Measurements from ENCODE around the gene COPS2. TPM values are rescaled to one million over a fixed set of nuclear protein-coding genes. Genes with fewer than 3 reads are reported as not detected.

Gene COPS2
- total and polyA plus RNA-seq, 12 donors = 29.7 to 240 (median 76.6) TPM

DNA sequence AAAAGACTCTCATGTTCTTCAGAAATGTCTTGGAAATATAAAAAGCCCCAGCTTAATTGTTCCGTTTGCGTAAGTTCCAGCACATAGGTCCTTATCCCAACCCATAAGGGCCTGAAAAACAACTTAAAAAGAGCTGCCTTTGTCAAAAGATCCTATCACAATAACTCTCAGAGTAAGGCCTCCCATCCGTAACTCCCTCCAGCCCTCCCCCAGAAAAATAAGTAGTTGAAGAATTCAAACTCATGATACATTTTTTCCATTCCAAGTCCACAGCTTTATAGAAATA lies 71.2 kb downstream of the COPS2 start:
- no peak for TF ChIP-seq POLR2A (IDR thresholded peaks at IDR 0.05)
- TF ChIP-seq, protein P1, sequence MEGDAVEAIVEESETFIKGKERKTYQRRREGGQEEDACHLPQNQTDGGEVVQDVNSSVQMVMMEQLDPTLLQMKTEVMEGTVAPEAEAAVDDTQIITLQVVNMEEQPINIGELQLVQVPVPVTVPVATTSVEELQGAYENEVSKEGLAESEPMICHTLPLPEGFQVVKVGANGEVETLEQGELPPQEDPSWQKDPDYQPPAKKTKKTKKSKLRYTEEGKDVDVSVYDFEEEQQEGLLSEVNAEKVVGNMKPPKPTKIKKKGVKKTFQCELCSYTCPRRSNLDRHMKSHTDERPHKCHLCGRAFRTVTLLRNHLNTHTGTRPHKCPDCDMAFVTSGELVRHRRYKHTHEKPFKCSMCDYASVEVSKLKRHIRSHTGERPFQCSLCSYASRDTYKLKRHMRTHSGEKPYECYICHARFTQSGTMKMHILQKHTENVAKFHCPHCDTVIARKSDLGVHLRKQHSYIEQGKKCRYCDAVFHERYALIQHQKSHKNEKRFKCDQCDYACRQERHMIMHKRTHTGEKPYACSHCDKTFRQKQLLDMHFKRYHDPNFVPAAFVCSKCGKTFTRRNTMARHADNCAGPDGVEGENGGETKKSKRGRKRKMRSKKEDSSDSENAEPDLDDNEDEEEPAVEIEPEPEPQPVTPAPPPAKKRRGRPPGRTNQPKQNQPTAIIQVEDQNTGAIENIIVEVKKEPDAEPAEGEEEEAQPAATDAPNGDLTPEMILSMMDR (IDR thresholded peaks at IDR 0.05) = no peak
- WGBS, 4 donors = 93 to 98% (median 96%) methylated on average over 3 of the region's 3 CpGs
- no peak overlapping the region for H3K27ac ChIP-seq

DNA sequence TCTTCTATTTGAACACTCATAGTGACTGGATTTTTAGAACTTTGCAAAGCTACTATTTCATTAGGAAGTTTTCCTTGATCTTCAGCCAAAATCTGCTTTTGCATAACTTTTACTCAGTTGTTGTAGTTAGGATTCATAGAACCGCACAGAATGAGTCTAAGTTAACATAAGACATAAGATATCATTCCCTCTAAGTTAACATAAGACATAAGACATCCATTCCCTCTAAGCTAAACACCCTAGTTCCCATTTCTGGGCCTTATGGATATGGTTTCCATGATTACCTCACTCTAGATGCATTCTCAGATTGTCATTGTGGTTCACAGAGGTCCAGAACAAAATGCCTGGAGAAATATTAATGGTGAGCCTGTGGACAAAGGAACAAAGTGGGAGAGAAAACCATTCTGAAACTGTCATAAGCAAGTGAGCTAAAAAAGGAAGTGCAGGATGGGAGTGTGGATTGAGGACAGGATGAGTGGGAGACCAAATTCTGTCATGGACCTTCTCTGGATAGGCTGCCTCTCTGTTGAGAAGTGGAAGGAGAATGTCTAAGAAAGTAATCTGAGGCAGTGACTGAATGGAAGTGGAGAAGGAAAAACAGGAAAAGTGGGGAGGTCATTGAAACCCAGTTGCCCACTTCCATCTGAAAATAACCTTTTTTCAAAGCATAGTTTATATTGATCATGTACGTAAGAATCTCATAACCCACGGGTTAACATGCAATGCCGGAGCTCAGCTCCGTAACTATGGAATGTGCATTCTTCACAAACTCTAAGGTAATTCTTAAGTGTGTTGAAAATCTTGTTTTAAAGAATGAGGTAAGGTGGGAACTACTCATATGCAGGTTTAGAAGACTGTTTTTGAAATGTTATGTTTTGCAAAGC lies 71.8 kb downstream of the COPS2 start:
- 88 to 95% (median 92%) methylated on average over 5 of the region's 5 CpGs for WGBS, 4 donors
- no peak for TF ChIP-seq POLR2A (IDR thresholded peaks at IDR 0.05)
- TF ChIP-seq, protein P1 (IDR thresholded peaks at IDR 0.05) = no peak
- H3K36me3 ChIP-seq (replicated peaks in 1 of 2) = no peaks in the 10 kb centered on the region
- no peak for DNase-seq
- H3K27me3 ChIP-seq = no peaks in the 10 kb centered on the region
- no peaks in the 10 kb centered on the region for H3K9me3 ChIP-seq (replicated peaks in 1 of 3)
- no peaks in the 10 kb centered on the region for H3K4me1 ChIP-seq (replicated peaks in 1 of 2)
- H3K4me3 ChIP-seq = no peak overlapping the region
- intact Hi-C loops (cut with DNase I) = no loop called here
- no peak overlapping the region for H3K27ac ChIP-seq

More for the DNA sequence above, 71.2 kb downstream of the COPS2 start:
- Histone ChIP-seq H3K27me3 (no peaks in the 10 kb centered on the region), H3K4me1 (replicated peaks in 1 of 2) (no peaks in the 10 kb centered on the region), H3K36me3 (replicated peaks in 1 of 2) (no peaks in the 10 kb centered on the region), H3K4me3 (no peak overlapping the region), H3K9me3 (replicated peaks in 1 of 3) (no peaks in the 10 kb centered on the region)
- intact Hi-C loops (cut with DNase I) = no loop called here
- no peak for DNase-seq

DNA sequence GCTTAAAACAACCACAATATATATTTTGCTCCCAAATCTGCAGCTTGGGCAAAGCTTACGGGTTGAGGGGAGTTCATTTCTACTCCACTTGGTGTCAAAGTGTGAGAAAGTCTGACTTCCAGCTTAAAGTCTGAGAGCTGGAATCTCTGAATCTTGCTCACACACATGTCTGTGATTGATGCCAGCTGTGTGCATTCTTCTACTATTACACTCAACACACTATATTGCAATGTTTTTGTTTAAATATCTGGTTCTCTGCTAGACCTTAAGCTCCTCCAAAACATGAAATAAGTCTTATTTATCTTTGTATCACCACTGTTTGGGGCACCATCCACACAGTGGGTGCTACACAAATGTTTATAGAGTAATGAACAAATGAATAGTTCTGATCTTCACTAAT lies 72.4 kb downstream of the COPS2 start:
- Histone ChIP-seq H3K27ac (no peak overlapping the region), H3K27me3 (no peaks in the 10 kb centered on the region), H3K36me3 (replicated peaks in 1 of 2) (no peaks in the 10 kb centered on the region), H3K4me3 (no peak overlapping the region), H3K4me1 (replicated peaks in 1 of 2) (no peaks in the 10 kb centered on the region), H3K9me3 (replicated peaks in 1 of 3) (no peaks in the 10 kb centered on the region)
- no peak for TF ChIP-seq POLR2A (IDR thresholded peaks at IDR 0.05)
- TF ChIP-seq, protein P1 (IDR thresholded peaks at IDR 0.05) = no peak
- no peak for DNase-seq
- intact Hi-C loops (cut with DNase I) = no loop called here
- WGBS, 4 donors = 73 to 88% (median 80%) methylated on average over 1 of the region's 1 CpG

DNA sequence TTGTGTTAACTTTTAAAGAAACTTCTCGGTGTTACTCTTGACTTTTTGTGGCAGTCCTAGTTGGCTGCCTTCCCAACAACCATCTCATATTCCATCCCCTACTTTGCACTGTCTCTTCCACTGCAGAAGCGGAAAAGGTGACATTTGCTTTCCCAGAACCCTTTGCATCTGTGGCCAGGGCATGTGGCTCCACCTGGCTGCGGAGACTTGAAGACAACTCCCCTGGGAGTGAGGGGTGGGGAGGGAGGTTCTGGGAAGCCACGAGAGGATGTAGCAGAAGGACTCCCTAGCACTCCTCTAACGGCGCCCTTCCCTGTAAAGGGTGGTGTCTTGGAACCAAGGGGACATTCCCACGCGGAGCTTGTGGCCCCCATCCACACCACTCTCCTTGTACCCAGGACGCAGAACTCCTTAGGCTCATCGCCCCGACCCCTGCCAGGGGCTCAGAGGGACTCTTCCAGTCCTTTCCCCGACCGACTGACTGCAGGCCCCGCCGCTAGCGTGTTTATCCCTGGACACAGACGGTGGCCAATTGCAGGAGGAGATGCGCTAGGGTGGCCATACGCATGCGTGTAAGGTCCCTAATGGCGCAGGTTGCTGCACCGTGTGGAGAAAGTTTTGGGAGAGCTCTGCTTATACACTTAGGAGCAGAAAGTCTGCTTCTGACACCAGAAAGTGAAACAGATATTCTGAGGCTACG lies 75.9 kb downstream of the COPS2 start:
- WGBS, 4 donors = 90 to 93% (median 91%) methylated on average over 19 to 23 of the region's 23 CpGs
- Histone ChIP-seq H3K9me3 (replicated peaks in 1 of 3) (no peaks in the 10 kb centered on the region), H3K27me3 (no peaks in the 10 kb centered on the region), H3K27ac (no peak overlapping the region), H3K4me1 (replicated peaks in 1 of 2) (no peaks in the 10 kb centered on the region), H3K36me3 (replicated peaks in 1 of 2) (no peaks in the 10 kb centered on the region), H3K4me3 (no peak overlapping the region)
- intact Hi-C loops (cut with DNase I) = no loop called here
- TF ChIP-seq POLR2A (IDR thresholded peaks at IDR 0.05) = no peak
- TF ChIP-seq, protein P1 (IDR thresholded peaks at IDR 0.05) = no peak
- DNase-seq = no peak
